ENCODE data around the gene RALGAPA2. TPM values are rescaled to one million over a fixed set of nuclear protein-coding genes. Genes with fewer than 3 reads are reported as not detected.

The RALGAPA2 gene
- total RNA-seq, 1 donor from 2014 or later, result 30.3 TPM

DNA sequence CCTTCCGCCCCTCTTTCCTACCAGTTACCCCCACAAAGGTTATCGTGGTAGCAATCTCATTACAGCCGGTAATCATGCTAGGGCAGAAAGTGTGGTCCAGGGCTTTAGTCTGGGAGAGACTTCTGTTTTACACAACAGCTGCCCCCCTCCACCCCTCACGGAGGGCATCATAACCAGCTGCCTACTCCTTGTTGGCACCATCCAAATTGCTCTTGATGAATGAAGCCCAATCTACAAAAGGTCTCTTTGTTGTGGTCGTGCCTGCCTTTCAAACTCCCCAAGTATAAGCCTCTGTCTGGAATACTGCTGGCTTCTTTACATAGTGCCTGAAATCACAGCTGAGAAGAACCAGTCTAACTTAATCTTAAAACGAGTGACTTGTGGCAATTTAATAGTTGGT, 186.7 kb downstream of the RALGAPA2 start:
- no peak for DNase-seq (ENCODE audit: low spot score)
- Mint-ChIP-seq H3K9me3 (ENCODE audit: unreplicated experiment) (no peaks in the 10 kb centered on the region), H3K36me3 (ENCODE audit: low read depth, unreplicated experiment) (peaks cover 5% of the 10 kb centered on the region), H3K4me1 (ENCODE audit: unreplicated experiment) (peaks cover 2% of the 10 kb centered on the region), H3K27me3 (ENCODE audit: unreplicated experiment) (peaks cover 4% of the 10 kb centered on the region), H3K27ac (ENCODE audit: unreplicated experiment) (no peak overlapping the region), H3K4me3 (ENCODE audit: unreplicated experiment) (no peak overlapping the region)
- TF ChIP-seq, protein P1, sequence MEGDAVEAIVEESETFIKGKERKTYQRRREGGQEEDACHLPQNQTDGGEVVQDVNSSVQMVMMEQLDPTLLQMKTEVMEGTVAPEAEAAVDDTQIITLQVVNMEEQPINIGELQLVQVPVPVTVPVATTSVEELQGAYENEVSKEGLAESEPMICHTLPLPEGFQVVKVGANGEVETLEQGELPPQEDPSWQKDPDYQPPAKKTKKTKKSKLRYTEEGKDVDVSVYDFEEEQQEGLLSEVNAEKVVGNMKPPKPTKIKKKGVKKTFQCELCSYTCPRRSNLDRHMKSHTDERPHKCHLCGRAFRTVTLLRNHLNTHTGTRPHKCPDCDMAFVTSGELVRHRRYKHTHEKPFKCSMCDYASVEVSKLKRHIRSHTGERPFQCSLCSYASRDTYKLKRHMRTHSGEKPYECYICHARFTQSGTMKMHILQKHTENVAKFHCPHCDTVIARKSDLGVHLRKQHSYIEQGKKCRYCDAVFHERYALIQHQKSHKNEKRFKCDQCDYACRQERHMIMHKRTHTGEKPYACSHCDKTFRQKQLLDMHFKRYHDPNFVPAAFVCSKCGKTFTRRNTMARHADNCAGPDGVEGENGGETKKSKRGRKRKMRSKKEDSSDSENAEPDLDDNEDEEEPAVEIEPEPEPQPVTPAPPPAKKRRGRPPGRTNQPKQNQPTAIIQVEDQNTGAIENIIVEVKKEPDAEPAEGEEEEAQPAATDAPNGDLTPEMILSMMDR (IDR thresholded peaks at IDR 0.05; ENCODE audit: unreplicated experiment), result no peak

DNA sequence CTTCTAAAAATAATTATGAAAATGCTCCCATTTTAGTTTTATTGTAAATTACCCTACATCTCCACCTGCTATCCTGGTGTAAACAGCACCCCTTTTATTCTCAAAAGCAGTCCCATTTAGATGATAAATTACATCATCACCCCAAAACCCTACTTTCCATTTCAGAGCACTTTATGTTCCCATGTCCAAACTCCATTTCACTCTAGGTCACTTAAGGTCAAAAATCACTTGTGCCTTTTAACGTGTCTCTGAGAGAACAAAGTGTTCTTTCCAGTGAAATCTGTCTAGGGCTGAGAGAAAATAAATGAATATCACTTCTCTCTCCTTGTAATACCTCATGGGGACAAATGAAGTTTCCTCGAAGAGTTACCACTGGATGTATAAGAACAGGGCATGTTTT, 187.2 kb downstream of the RALGAPA2 start:
- H3K27me3 Mint-ChIP-seq (ENCODE audit: unreplicated experiment), result peaks cover 6% of the 10 kb centered on the region
- H3K27ac Mint-ChIP-seq (ENCODE audit: unreplicated experiment), result no peak overlapping the region
- H3K9me3 Mint-ChIP-seq (ENCODE audit: unreplicated experiment), result no peaks in the 10 kb centered on the region
- peaks cover 2% of the 10 kb centered on the region for H3K4me1 Mint-ChIP-seq (ENCODE audit: unreplicated experiment)
- no peak overlapping the region for H3K4me3 Mint-ChIP-seq (ENCODE audit: unreplicated experiment)
- H3K36me3 Mint-ChIP-seq (ENCODE audit: low read depth, unreplicated experiment), result peaks cover 5% of the 10 kb centered on the region
- TF ChIP-seq, protein P1 (IDR thresholded peaks at IDR 0.05; ENCODE audit: unreplicated experiment), result no peak
- no peak for DNase-seq (ENCODE audit: low spot score)

GRCh38 chr20:20524756-20525155, 187.7 kb downstream of the RALGAPA2 start:
- DNase-seq (ENCODE audit: low spot score), result no peak
- TF ChIP-seq, protein P1 (IDR thresholded peaks at IDR 0.05; ENCODE audit: unreplicated experiment), result no peak
- Mint-ChIP-seq H3K4me1 (ENCODE audit: unreplicated experiment) (peaks cover 2% of the 10 kb centered on the region), H3K4me3 (ENCODE audit: unreplicated experiment) (no peak overlapping the region), H3K27me3 (ENCODE audit: unreplicated experiment) (peaks cover 6% of the 10 kb centered on the region), H3K27ac (ENCODE audit: unreplicated experiment) (no peak overlapping the region), H3K9me3 (ENCODE audit: unreplicated experiment) (no peaks in the 10 kb centered on the region), H3K36me3 (ENCODE audit: low read depth, unreplicated experiment) (peaks cover 5% of the 10 kb centered on the region)

GRCh38 chr20:20521736-20522135, 190.7 kb downstream of the RALGAPA2 start:
- TF ChIP-seq, protein P1 (IDR thresholded peaks at IDR 0.05; ENCODE audit: unreplicated experiment), result no peak
- H3K9me3 Mint-ChIP-seq (ENCODE audit: unreplicated experiment), result no peaks in the 10 kb centered on the region
- no peaks in the 10 kb centered on the region for H3K36me3 Mint-ChIP-seq (ENCODE audit: low read depth, unreplicated experiment)
- peaks cover 1% of the 10 kb centered on the region for H3K27me3 Mint-ChIP-seq (ENCODE audit: unreplicated experiment)
- no peak overlapping the region for H3K4me3 Mint-ChIP-seq (ENCODE audit: unreplicated experiment)
- no peak for DNase-seq (ENCODE audit: low spot score)
- H3K4me1 Mint-ChIP-seq (ENCODE audit: unreplicated experiment), result no peaks in the 10 kb centered on the region
- H3K27ac Mint-ChIP-seq (ENCODE audit: unreplicated experiment), result no peak overlapping the region

DNA sequence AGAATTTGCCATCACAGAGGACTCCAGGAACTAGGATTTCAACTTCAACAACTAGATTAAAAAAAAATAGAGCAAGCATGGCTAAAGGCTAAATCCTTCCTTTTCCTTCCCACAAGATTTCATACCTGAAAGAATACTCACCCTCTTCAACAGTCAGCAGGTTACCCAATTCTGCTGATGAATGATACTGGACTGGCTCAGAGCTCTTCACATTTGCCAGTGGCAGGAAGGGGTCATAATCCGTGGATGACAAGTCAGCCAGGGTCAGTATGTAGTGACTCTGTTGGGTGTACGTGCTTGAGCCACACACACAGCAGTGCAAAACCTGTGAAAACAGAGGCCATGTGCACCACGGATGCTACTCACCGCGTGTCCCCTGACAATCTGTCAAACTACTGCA, 191.7 kb downstream of the RALGAPA2 start:
- H3K36me3 Mint-ChIP-seq (ENCODE audit: low read depth, unreplicated experiment), result peaks cover 9% of the 10 kb centered on the region
- H3K27me3 Mint-ChIP-seq (ENCODE audit: unreplicated experiment), result peaks cover 1% of the 10 kb centered on the region
- DNase-seq (ENCODE audit: low spot score), result no peak
- H3K4me3 Mint-ChIP-seq (ENCODE audit: unreplicated experiment), result no peak overlapping the region
- no peak overlapping the region for H3K27ac Mint-ChIP-seq (ENCODE audit: unreplicated experiment)
- H3K9me3 Mint-ChIP-seq (ENCODE audit: unreplicated experiment), result no peaks in the 10 kb centered on the region
- no peaks in the 10 kb centered on the region for H3K4me1 Mint-ChIP-seq (ENCODE audit: unreplicated experiment)
- TF ChIP-seq, protein P1 (IDR thresholded peaks at IDR 0.05; ENCODE audit: unreplicated experiment), result no peak
